ENCODE data around the gene TOM1L2. TPM values are rescaled to one million over a fixed set of nuclear protein-coding genes. Genes with fewer than 3 reads are reported as not detected.

TOM1L2 gene
- total and polyA plus RNA-seq, 8 donors: 13.3 to 154 (median 41.1) TPM

- TF ChIP-seq EP300 (IDR thresholded peaks at IDR 0.05): no peak
- peak in 5 of 7 experiments; percentile 91 to 98 (median 97) for TF ChIP-seq CTCF (IDR thresholded peaks at IDR 0.05)
- TF ChIP-seq POLR2AphosphoS5 (IDR thresholded peaks at IDR 0.05): peak in 1 of 3 donors; percentile 36
- TF ChIP-seq POLR2A (IDR thresholded peaks at IDR 0.05): no peak
- H3K27ac ChIP-seq: peak overlapping the region; percentile 20 to 67 (median 43)
- peak; percentile 81 to 88 for DNase-seq
- peaks cover 0 to 35% (median 23%) of the 10 kb centered on the region in 4 donors for H3K36me3 ChIP-seq
- no peaks in the 10 kb centered on the region for H3K9me3 ChIP-seq
- H3K4me1 ChIP-seq: peaks cover 13 to 34% (median 27%) of the 10 kb centered on the region in 4 donors
- intact Hi-C loops (cut with DNase I; ENCODE audit: low total_unique reads): loop anchor here (5.0 kb wide), 1 partner anchor 48 kb away; no protein-coding TSS in a partner anchor
- no peak overlapping the region for H3K4me3 ChIP-seq
- H3K27me3 ChIP-seq: no peaks in the 10 kb centered on the region
- 19 to 33% (median 22%) methylated on average over 8 to 9 of the region's 9 CpGs for WGBS, 5 donors
These were observed 112.1 kb downstream of the TOM1L2 start for GRCh38 chr17:17859909-17860765.

GRCh38 chr17:17857496-17857895 is 114.7 kb downstream of the TOM1L2 start:
- no peaks in the 10 kb centered on the region for H3K9me3 ChIP-seq
- no peak overlapping the region for H3K27ac ChIP-seq
- H3K4me3 ChIP-seq: no peak overlapping the region
- intact Hi-C loops (cut with DNase I; ENCODE audit: low total_unique reads): no loop called here
- TF ChIP-seq EP300 (IDR thresholded peaks at IDR 0.05) (no peak), CTCF (IDR thresholded peaks at IDR 0.05) (no peak), POLR2AphosphoS5 (IDR thresholded peaks at IDR 0.05) (no peak), POLR2A (IDR thresholded peaks at IDR 0.05) (no peak)
- peaks cover 13 to 52% (median 32%) of the 10 kb centered on the region in 4 donors for H3K4me1 ChIP-seq
- 82 to 96% (median 93%) methylated on average over 4 of the region's 4 CpGs for WGBS, 5 donors
- H3K27me3 ChIP-seq: no peaks in the 10 kb centered on the region
- peaks cover 0 to 25% (median 17%) of the 10 kb centered on the region in 4 donors for H3K36me3 ChIP-seq
- DNase-seq: no peak

- 78 to 94% (median 86%) methylated on average over 2 of the region's 2 CpGs for WGBS, 5 donors
- intact Hi-C loops (cut with DNase I; ENCODE audit: low total_unique reads): no loop called here
- DNase-seq: no peak
- H3K36me3 ChIP-seq: peaks cover 0 to 19% (median 7%) of the 10 kb centered on the region in 4 donors
- no peak overlapping the region for H3K27ac ChIP-seq
- H3K27me3 ChIP-seq: no peaks in the 10 kb centered on the region
- no peaks in the 10 kb centered on the region for H3K9me3 ChIP-seq
- H3K4me1 ChIP-seq: peaks cover 13 to 51% (median 33%) of the 10 kb centered on the region in 4 donors
- TF ChIP-seq POLR2AphosphoS5 (IDR thresholded peaks at IDR 0.05): no peak
- TF ChIP-seq EP300 (IDR thresholded peaks at IDR 0.05): no peak
- TF ChIP-seq CTCF (IDR thresholded peaks at IDR 0.05): no peak
- TF ChIP-seq POLR2A (IDR thresholded peaks at IDR 0.05): no peak
- H3K4me3 ChIP-seq: no peak overlapping the region
These were observed 115.8 kb downstream of the TOM1L2 start for GRCh38 chr17:17856386-17856785.

DNA sequence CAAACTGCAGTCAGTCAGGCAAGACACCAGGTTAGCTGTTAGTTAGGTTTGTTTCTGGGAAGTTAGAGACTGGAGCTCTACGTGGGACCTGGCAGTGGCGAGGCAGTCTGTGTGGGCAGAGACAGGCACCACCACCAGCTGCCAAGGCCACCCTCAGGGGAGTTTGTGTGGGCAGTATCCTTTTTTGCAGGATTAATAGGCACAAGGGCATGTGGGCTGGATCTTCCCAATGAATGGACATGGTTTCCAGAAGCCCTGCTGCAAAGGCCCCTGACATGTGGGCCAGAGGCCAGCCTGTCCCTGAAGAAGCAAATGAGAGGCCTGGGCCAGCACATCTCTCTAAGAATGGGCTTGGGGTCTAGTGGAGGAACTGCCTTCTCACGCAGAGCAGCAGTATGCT is 116.2 kb downstream of the TOM1L2 start:
- Histone ChIP-seq H3K27me3 (no peaks in the 10 kb centered on the region), H3K4me1 (peaks cover 13 to 52% (median 35%) of the 10 kb centered on the region in 4 donors), H3K27ac (peak overlapping the region in 1 of 5 donors; percentile 21), H3K36me3 (peaks cover 0 to 15% (median 5%) of the 10 kb centered on the region in 4 donors), H3K4me3 (no peak overlapping the region), H3K9me3 (no peaks in the 10 kb centered on the region)
- 65 to 77% (median 67%) methylated on average over 3 of the region's 3 CpGs for WGBS, 5 donors
- intact Hi-C loops (cut with DNase I; ENCODE audit: low total_unique reads): no loop called here
- no peak for TF ChIP-seq POLR2A (IDR thresholded peaks at IDR 0.05)
- no peak for TF ChIP-seq POLR2AphosphoS5 (IDR thresholded peaks at IDR 0.05)
- TF ChIP-seq EP300 (IDR thresholded peaks at IDR 0.05): no peak
- TF ChIP-seq CTCF (IDR thresholded peaks at IDR 0.05): no peak
- no peak for DNase-seq

Measured in stomach (tissue), 9 donors.